ENCODE data around the gene SDC4. TPM values are rescaled to one million over a fixed set of nuclear protein-coding genes. Genes with fewer than 3 reads are reported as not detected.

Gene SDC4
- total and polyA plus RNA-seq, 2 experiments from 2014 or later = 28.5 to 39.9 TPM

DNA sequence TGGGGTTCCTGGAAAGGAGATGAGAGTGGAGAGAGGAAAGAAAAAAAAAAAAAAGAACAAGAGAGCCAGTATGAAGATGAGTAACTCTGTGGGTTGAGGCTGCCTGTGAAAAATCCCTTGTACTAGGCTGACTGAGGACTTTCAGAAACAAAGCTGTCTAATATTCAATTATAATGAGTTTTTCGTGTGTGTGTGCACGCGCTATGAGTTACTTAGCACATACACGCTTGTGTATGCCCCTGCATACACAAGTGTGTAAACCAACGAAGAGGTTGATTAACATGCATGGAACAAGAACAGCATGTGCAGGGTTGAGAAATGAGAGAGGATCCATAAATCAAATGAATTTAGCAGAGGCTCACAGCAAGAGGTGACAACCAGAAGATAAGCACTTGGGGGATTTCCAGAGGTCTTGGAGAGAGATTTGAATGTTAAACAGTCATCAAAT lies 46.4 kb downstream of the SDC4 start:
- ATAC-seq = no peak
- H3F3A ChIP-seq (replicated peaks; ENCODE audit: low read depth) = no peaks in the 10 kb centered on the region
- TF ChIP-seq JUNB (IDR thresholded peaks at IDR 0.05; ENCODE audit: unreplicated experiment) (no peak), CREB1 (CRISPR knock-in tag; IDR thresholded peaks at IDR 0.05; ENCODE audit: low read depth) (no peak), NANOG (IDR thresholded peaks at IDR 0.05; ENCODE audit: borderline replicate concordance) (no peak), EZH2 (IDR thresholded peaks at IDR 0.05; ENCODE audit: low read depth, unreplicated experiment) (no peak), EZH2phosphoT487 (IDR thresholded peaks at IDR 0.05; ENCODE audit: unreplicated experiment) (no peak), ZNF331 (CRISPR knock-in tag; IDR thresholded peaks at IDR 0.05; ENCODE audit: low read depth) (no peak), STAT1 (IDR thresholded peaks at IDR 0.05; ENCODE audit: unreplicated experiment) (no peak), ZNF114 (CRISPR knock-in tag; IDR thresholded peaks at IDR 0.05) (no peak)
- TF ChIP-seq, protein P1, sequence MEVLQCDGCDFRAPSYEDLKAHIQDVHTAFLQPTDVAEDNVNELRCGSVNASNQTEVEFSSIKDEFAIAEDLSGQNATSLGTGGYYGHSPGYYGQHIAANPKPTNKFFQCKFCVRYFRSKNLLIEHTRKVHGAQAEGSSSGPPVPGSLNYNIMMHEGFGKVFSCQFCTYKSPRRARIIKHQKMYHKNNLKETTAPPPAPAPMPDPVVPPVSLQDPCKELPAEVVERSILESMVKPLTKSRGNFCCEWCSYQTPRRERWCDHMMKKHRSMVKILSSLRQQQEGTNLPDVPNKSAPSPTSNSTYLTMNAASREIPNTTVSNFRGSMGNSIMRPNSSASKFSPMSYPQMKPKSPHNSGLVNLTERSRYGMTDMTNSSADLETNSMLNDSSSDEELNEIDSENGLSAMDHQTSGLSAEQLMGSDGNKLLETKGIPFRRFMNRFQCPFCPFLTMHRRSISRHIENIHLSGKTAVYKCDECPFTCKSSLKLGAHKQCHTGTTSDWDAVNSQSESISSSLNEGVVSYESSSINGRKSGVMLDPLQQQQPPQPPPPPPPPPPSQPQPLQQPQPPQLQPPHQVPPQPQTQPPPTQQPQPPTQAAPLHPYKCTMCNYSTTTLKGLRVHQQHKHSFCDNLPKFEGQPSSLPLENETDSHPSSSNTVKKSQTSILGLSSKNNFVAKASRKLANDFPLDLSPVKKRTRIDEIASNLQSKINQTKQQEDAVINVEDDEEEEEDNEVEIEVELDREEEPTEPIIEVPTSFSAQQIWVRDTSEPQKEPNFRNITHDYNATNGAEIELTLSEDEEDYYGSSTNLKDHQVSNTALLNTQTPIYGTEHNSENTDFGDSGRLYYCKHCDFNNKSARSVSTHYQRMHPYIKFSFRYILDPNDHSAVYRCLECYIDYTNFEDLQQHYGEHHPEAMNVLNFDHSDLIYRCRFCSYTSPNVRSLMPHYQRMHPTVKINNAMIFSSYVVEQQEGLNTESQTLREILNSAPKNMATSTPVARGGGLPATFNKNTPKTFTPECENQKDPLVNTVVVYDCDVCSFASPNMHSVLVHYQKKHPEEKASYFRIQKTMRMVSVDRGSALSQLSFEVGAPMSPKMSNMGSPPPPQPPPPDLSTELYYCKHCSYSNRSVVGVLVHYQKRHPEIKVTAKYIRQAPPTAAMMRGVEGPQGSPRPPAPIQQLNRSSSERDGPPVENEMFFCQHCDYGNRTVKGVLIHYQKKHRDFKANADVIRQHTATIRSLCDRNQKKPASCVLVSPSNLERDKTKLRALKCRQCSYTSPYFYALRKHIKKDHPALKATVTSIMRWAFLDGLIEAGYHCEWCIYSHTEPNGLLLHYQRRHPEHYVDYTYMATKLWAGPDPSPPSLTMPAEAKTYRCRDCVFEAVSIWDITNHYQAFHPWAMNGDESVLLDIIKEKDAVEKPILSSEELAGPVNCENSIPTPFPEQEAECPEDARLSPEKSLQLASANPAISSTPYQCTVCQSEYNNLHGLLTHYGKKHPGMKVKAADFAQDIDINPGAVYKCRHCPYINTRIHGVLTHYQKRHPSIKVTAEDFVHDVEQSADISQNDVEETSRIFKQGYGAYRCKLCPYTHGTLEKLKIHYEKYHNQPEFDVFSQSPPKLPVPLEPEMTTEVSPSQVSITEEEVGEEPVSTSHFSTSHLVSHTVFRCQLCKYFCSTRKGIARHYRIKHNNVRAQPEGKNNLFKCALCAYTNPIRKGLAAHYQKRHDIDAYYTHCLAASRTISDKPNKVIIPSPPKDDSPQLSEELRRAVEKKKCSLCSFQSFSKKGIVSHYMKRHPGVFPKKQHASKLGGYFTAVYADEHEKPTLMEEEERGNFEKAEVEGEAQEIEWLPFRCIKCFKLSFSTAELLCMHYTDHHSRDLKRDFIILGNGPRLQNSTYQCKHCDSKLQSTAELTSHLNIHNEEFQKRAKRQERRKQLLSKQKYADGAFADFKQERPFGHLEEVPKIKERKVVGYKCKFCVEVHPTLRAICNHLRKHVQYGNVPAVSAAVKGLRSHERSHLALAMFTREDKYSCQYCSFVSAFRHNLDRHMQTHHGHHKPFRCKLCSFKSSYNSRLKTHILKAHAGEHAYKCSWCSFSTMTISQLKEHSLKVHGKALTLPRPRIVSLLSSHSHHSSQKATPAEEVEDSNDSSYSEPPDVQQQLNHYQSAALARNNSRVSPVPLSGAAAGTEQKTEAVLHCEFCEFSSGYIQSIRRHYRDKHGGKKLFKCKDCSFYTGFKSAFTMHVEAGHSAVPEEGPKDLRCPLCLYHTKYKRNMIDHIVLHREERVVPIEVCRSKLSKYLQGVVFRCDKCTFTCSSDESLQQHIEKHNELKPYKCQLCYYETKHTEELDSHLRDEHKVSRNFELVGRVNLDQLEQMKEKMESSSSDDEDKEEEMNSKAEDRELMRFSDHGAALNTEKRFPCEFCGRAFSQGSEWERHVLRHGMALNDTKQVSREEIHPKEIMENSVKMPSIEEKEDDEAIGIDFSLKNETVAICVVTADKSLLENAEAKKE (CRISPR knock-in tag; IDR thresholded peaks at IDR 0.05) = no peak
- TF ChIP-seq, protein P2, sequence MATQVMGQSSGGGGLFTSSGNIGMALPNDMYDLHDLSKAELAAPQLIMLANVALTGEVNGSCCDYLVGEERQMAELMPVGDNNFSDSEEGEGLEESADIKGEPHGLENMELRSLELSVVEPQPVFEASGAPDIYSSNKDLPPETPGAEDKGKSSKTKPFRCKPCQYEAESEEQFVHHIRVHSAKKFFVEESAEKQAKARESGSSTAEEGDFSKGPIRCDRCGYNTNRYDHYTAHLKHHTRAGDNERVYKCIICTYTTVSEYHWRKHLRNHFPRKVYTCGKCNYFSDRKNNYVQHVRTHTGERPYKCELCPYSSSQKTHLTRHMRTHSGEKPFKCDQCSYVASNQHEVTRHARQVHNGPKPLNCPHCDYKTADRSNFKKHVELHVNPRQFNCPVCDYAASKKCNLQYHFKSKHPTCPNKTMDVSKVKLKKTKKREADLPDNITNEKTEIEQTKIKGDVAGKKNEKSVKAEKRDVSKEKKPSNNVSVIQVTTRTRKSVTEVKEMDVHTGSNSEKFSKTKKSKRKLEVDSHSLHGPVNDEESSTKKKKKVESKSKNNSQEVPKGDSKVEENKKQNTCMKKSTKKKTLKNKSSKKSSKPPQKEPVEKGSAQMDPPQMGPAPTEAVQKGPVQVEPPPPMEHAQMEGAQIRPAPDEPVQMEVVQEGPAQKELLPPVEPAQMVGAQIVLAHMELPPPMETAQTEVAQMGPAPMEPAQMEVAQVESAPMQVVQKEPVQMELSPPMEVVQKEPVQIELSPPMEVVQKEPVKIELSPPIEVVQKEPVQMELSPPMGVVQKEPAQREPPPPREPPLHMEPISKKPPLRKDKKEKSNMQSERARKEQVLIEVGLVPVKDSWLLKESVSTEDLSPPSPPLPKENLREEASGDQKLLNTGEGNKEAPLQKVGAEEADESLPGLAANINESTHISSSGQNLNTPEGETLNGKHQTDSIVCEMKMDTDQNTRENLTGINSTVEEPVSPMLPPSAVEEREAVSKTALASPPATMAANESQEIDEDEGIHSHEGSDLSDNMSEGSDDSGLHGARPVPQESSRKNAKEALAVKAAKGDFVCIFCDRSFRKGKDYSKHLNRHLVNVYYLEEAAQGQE (IDR thresholded peaks at IDR 0.05; ENCODE audit: unreplicated experiment) = no peak
- TF ChIP-seq, protein P3, sequence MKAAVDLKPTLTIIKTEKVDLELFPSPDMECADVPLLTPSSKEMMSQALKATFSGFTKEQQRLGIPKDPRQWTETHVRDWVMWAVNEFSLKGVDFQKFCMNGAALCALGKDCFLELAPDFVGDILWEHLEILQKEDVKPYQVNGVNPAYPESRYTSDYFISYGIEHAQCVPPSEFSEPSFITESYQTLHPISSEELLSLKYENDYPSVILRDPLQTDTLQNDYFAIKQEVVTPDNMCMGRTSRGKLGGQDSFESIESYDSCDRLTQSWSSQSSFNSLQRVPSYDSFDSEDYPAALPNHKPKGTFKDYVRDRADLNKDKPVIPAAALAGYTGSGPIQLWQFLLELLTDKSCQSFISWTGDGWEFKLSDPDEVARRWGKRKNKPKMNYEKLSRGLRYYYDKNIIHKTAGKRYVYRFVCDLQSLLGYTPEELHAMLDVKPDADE (IDR thresholded peaks at IDR 0.05) = no peak
- TF ChIP-seq, protein P4, sequence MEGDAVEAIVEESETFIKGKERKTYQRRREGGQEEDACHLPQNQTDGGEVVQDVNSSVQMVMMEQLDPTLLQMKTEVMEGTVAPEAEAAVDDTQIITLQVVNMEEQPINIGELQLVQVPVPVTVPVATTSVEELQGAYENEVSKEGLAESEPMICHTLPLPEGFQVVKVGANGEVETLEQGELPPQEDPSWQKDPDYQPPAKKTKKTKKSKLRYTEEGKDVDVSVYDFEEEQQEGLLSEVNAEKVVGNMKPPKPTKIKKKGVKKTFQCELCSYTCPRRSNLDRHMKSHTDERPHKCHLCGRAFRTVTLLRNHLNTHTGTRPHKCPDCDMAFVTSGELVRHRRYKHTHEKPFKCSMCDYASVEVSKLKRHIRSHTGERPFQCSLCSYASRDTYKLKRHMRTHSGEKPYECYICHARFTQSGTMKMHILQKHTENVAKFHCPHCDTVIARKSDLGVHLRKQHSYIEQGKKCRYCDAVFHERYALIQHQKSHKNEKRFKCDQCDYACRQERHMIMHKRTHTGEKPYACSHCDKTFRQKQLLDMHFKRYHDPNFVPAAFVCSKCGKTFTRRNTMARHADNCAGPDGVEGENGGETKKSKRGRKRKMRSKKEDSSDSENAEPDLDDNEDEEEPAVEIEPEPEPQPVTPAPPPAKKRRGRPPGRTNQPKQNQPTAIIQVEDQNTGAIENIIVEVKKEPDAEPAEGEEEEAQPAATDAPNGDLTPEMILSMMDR (conservative IDR thresholded peaks at IDR 0.05; ENCODE audit: low read depth in 2 of 2) = no peak

More for the DNA sequence above, 46.4 kb downstream of the SDC4 start:
- Mint-ChIP-seq H3K36me3 (ENCODE audit: low read depth) (no peaks in the 10 kb centered on the region), H3K27ac (no peak overlapping the region), H3K9me3 (no peaks in the 10 kb centered on the region; the same call in 2 of the 3 replicates), H3K27me3 (ENCODE audit: insufficient read depth, low read depth, poor library complexity) (peaks cover 18% of the 10 kb centered on the region), H3K4me1 (peaks cover 16% of the 10 kb centered on the region; the same call in 2 of the 3 replicates), H3K4me3 (no peak overlapping the region)
- Histone ChIP-seq H3K4me1 (ENCODE audit: insufficient read depth) (no peaks in the 10 kb centered on the region), H3K79me2 (replicated peaks; ENCODE audit: insufficient read depth) (no peaks in the 10 kb centered on the region), H3K9me2 (ENCODE audit: insufficient read depth) (no peaks in the 10 kb centered on the region), H3K4me3 (no peak overlapping the region), H3K27ac (ENCODE audit: low read depth) (no peak overlapping the region), H2AFZ (0 out of 2 replicates have a peak overlapping the region, but pooled peaks have one; percentile 45), H3K4me2 (no peak overlapping the region), H4K20me1 (replicated peaks; ENCODE audit: insufficient read depth) (no peaks in the 10 kb centered on the region), H3K27me3 (ENCODE audit: insufficient read depth) (0 out of 2 replicates have a peak, but pooled peaks cover 4% of the 10 kb centered on the region), H3K36me3 (ENCODE audit: insufficient read depth) (no peaks in the 10 kb centered on the region)
- no peak for DNase-seq (ENCODE audit: low spot score)
